ENCODE results near the gene FTMT. TPM values are rescaled to one million over a fixed set of nuclear protein-coding genes. Genes with fewer than 3 reads are reported as not detected.

FTMT gene
- total RNA-seq, 1 donor from 2014 or later = not detected

Other genes with a start within 250 kb of the FTMT start
- gene SRFBP1, start 110.1 kb downstream of the FTMT start, total RNA-seq = 12.8 and 14.8 TPM in 2 replicates
- gene LOX, start 226.4 kb downstream of the FTMT start, total RNA-seq = 52.9 and 75.7 TPM in 2 replicates